Type B pancreatic cell (in vitro differentiated cells): ENCODE data around the gene POLR2C. TPM values are rescaled to one million over a fixed set of nuclear protein-coding genes. Genes with fewer than 3 reads are reported as not detected.

Experiments
- DNase-seq: peaks from one replicate; pipeline ENCODE4 v3.0.0; 2021; ENCODE audit warnings: mixed read lengths; ENCODE audit not compliant: unreplicated experiment; ENCODE audit errors: extremely low spot score
- H3K27ac Mint-ChIP-seq: 2 replicates; pipeline ENCODE4 v1.8.0; 2021; ENCODE audit warnings: mild to moderate bottlenecking, mixed read lengths
- H3K27me3 Mint-ChIP-seq: 2 replicates; pipeline ENCODE4 v1.8.0; 2021; ENCODE audit warnings: mixed read lengths
- H3K36me3 Mint-ChIP-seq: 2 replicates; pipeline ENCODE4 v1.8.0; 2021; ENCODE audit warnings: mixed read lengths
- H3K4me1 Mint-ChIP-seq: one replicate; pipeline ENCODE4 v1.8.0; 2021; ENCODE audit warnings: mixed read lengths; ENCODE audit not compliant: unreplicated experiment
- H3K4me3 Mint-ChIP-seq: 2 replicates; pipeline ENCODE4 v1.8.0; 2021; ENCODE audit warnings: mild to moderate bottlenecking, mixed read lengths
- H3K9me3 Mint-ChIP-seq: 2 replicates; pipeline ENCODE4 v1.8.0; 2021; ENCODE audit warnings: mixed read lengths
- CTCF ChIP-seq: fragments of 200-600 bp; sonication (generic); conservative IDR thresholded peaks from 2 replicates; pipeline ENCODE4 v1.5.0; 2021; ENCODE audit warnings: antibody characterized with exemption, mild to moderate bottlenecking
- long read RNA-seq: library from polyadenylated mRNA; unstranded; transcript quantifications from one replicate; pipeline ENCODE4 v2.0.0, GENCODE V29; 2020
- total RNA-seq: library from RNA; stranded (reverse); gene quantifications from 2 replicates; pipeline ENCODE4 v1.2.1, GENCODE V29; 2021; ENCODE audit warnings: low replicate concordance

POLR2C gene
- total RNA-seq = 63.0 and 70.5 TPM in 2 replicates
- long read RNA-seq, transcript POLR2C-201 (9 exons, 2,057 nt) = major isoform, 364 of 364 reads
- long read RNA-seq, partial matches to known transcripts = 0 of 364 reads
- long read RNA-seq, other reads (novel, unspliced or antisense) = 0 of 364 reads

- H3K27me3 Mint-ChIP-seq = no peaks in the 10 kb centered on the region
- H3K4me3 Mint-ChIP-seq = peak within 1 kb of the TSS; percentile 100
- peak; percentile 98 for TF ChIP-seq CTCF
- H3K27ac Mint-ChIP-seq = peak within 1 kb of the TSS; percentile 98
- DNase-seq = peak; percentile 94
- H3K36me3 Mint-ChIP-seq = peaks cover 24% of the 10 kb centered on the region
- peaks cover 16% of the 10 kb centered on the region for H3K4me1 Mint-ChIP-seq
- no peaks in the 10 kb centered on the region for H3K9me3 Mint-ChIP-seq
Measured at GRCh38 chr16:57462209-57462977, at the start of gene POLR2C. Gene POLR2C, plus strand, starts transcription at chr16:57462679. Its CDS starts 46 bp downstream, at chr16:57462725.

DNA sequence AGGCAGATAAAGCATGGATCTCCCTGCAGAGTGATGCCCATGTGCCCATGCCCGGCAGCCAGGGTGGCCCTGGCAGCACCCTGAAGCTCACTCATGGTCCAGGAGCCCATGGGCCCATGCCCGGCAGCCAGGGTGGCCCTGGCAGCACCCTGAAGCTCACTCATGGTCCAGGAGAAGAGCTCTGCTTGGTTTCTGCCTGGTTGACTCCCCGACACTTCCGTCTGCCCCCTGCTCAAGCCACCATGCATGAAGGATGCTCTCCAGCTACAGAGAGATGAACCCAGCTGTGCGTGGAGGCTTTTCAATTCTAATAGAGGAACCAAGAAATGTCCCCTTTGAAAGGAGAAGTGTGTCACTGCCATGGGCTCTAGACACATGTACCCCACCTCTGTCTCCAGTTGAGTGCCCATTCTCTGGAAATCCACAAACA is 49.2 kb upstream of the POLR2C start:
- Mint-ChIP-seq H3K4me3 (no peak overlapping the region), H3K27me3 (peaks cover 7% of the 10 kb centered on the region), H3K9me3 (no peaks in the 10 kb centered on the region), H3K4me1 (peaks cover 18% of the 10 kb centered on the region), H3K27ac (no peak overlapping the region), H3K36me3 (no peaks in the 10 kb centered on the region)
- DNase-seq = no peak
- no peak for TF ChIP-seq CTCF

GRCh38 chr16:57413733-57414132 is 48.7 kb upstream of the POLR2C start:
- H3K27ac Mint-ChIP-seq = no peak overlapping the region
- TF ChIP-seq CTCF = no peak
- peaks cover 7% of the 10 kb centered on the region for H3K27me3 Mint-ChIP-seq
- no peak overlapping the region for H3K4me3 Mint-ChIP-seq
- no peaks in the 10 kb centered on the region for H3K36me3 Mint-ChIP-seq
- no peaks in the 10 kb centered on the region for H3K9me3 Mint-ChIP-seq
- DNase-seq = no peak
- H3K4me1 Mint-ChIP-seq = peaks cover 21% of the 10 kb centered on the region

- Mint-ChIP-seq H3K9me3 (no peaks in the 10 kb centered on the region), H3K4me1 (peaks cover 27% of the 10 kb centered on the region), H3K27me3 (peaks cover 3% of the 10 kb centered on the region), H3K36me3 (no peaks in the 10 kb centered on the region), H3K4me3 (no peak overlapping the region), H3K27ac (peak overlapping the region; percentile 36)
- TF ChIP-seq CTCF = no peak
- DNase-seq = no peak
Measured at GRCh38 chr16:57416084-57416483, 46.4 kb upstream of the POLR2C start.

GRCh38 chr16:57419506-57419905 is 43.0 kb upstream of the POLR2C start:
- Mint-ChIP-seq H3K4me1 (peaks cover 32% of the 10 kb centered on the region), H3K27ac (no peak overlapping the region), H3K4me3 (no peak overlapping the region), H3K27me3 (peaks cover 3% of the 10 kb centered on the region), H3K9me3 (no peaks in the 10 kb centered on the region), H3K36me3 (no peaks in the 10 kb centered on the region)
- no peak for DNase-seq
- no peak for TF ChIP-seq CTCF
